DOHH2 (cell line): ENCODE data around the gene NAA10.
"Not testable (repeated sequence)": the region's sequence is repeated elsewhere in the genome, so short reads cannot be mapped to it uniquely, and the experiment has no call there.

Experiments
- H3F3A ChIP-seq: fragments of 200-600 bp; sonication (generic), shearing (Covaris generic); 2 replicates; pipeline ENCODE4 v1.6.0; 2016; ENCODE audit warnings: antibody characterized with exemption, mild to moderate bottlenecking; ENCODE audit not compliant: control insufficient read depth, insufficient read depth
- H3K27ac ChIP-seq: fragments of 200-600 bp; sonication (generic); 2 replicates; pipeline ENCODE4 v1.5.1; 2014; ENCODE audit warnings: low read depth, mild to moderate bottlenecking, low read length, moderate library complexity
- H3K27me3 ChIP-seq: fragments of 200-600 bp; sonication (generic); 2 replicates; pipeline ENCODE4 v1.6.1; 2014; ENCODE audit warnings: mild to moderate bottlenecking, low read length, mixed read lengths; ENCODE audit not compliant: control insufficient read depth
- H3K36me3 ChIP-seq: fragments of 200-600 bp; sonication (generic); 2 replicates; pipeline ENCODE4 v1.6.1; 2014; ENCODE audit warnings: mild to moderate bottlenecking, low read length, moderate library complexity, mixed read lengths; ENCODE audit not compliant: control insufficient read depth
- H3K4me1 ChIP-seq: fragments of 200-600 bp; sonication (generic); 2 replicates; pipeline ENCODE4 v1.6.1; 2014; ENCODE audit warnings: mild to moderate bottlenecking, low read length, mixed read lengths; ENCODE audit not compliant: control insufficient read depth
- H3K4me2 ChIP-seq: fragments of 200-600 bp; sonication (generic); 2 replicates; pipeline ENCODE4 v1.6.0; 2014; ENCODE audit warnings: mild to moderate bottlenecking, low read length, moderate library complexity
- H3K4me3 ChIP-seq: fragments of 200-600 bp; sonication (generic); 2 replicates; pipeline ENCODE4 v1.5.1; 2014; ENCODE audit warnings: mild to moderate bottlenecking, low read length, mixed read lengths
- H3K79me2 ChIP-seq: fragments of 200-600 bp; sonication (generic); 2 replicates; pipeline ENCODE4 v1.6.1; 2014; ENCODE audit warnings: mild to moderate bottlenecking, low read length, mixed read lengths; ENCODE audit not compliant: control insufficient read depth
- H3K9me2 ChIP-seq: fragments of 200-600 bp; sonication (generic); replicated peaks from 2 replicates; pipeline ENCODE4 v1.6.1; 2014; ENCODE audit warnings: mild to moderate bottlenecking, low read length, mixed read lengths; ENCODE audit not compliant: control insufficient read depth
- H3K9me3 ChIP-seq: fragments of 200-600 bp; sonication (generic); 2 replicates; pipeline ENCODE4 v1.6.1; 2014; ENCODE audit warnings: antibody characterized with exemption, low read length, mixed read lengths; ENCODE audit not compliant: control insufficient read depth, insufficient read depth
- H4K20me1 ChIP-seq: fragments of 200-600 bp; sonication (generic); 2 replicates; pipeline ENCODE4 v1.6.0; 2014; ENCODE audit warnings: low read depth, mild to moderate bottlenecking, antibody characterized with exemption, low read length, moderate library complexity; ENCODE audit not compliant: control insufficient read depth, insufficient read depth
- CTCF ChIP-seq: fragments of 200-600 bp; sonication (generic); IDR thresholded peaks from one replicate; pipeline ENCODE4 v1.5.1; 2014; ENCODE audit warnings: antibody characterized with exemption, mild to moderate bottlenecking, low read depth, low read length; ENCODE audit not compliant: poor library complexity, severe bottlenecking
- EZH2phosphoT487 ChIP-seq: fragments of 200-600 bp; sonication (generic); IDR thresholded peaks from 2 replicates; pipeline ENCODE4 v1.6.1; 2017; ENCODE audit warnings: borderline replicate concordance, mild to moderate bottlenecking, antibody characterized with exemption, low read length, moderate library complexity, mixed read lengths

NAA10 gene

DNA sequence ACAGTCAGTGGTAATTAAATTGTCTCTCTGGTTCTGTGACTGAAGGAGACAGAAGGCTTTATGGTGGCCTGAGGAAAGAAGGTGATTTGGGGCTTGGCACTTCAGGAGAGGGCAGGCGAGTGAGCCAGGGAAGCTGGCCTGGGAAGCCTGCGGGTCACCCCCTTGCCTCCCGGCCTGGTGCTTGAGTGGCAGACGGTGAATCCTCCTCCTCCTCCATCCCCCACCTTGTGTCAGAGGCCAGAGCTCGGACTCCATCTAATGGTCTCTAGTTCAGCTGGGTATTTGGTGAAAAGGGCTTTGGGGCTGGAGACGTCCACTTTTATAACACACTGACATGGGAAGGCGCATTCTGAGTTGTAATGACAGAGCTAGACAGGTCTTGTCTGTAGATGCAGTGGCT lies 46.4 kb upstream of the NAA10 start:
- Histone ChIP-seq H3K36me3 (no peaks in the 10 kb centered on the region), H3K4me2 (no peak overlapping the region), H4K20me1 (no peaks in the 10 kb centered on the region), H3K27me3 (no peaks in the 10 kb centered on the region), H3F3A (no peaks in the 10 kb centered on the region), H3K79me2 (no peaks in the 10 kb centered on the region), H3K27ac (no peak overlapping the region), H3K9me3 (no peaks in the 10 kb centered on the region), H3K9me2 (no peaks in the 10 kb centered on the region), H3K4me3 (no peak overlapping the region), H3K4me1 (peaks cover 20% of the 10 kb centered on the region)
- no peak for TF ChIP-seq CTCF
- TF ChIP-seq EZH2phosphoT487, result no peak

DNA sequence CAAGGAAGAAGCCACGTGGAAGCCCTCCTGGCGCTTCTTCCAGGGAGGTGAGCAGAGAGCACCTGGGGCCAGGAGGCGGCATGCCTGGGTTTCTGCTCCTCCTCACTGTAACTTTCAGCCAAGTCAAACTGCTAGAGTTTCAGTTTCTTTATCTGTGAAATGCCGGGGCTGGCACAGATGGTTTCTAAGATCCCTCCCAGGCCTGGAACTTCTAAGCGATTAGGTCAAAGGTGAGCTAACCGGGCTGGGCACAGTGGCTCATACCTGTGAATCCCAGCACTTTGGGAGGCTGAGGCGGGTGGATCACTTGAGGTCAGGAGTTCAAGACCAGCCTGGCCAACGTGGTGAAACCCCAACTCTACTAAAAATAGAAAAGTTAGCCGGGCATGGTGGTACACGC lies 45.6 kb upstream of the NAA10 start:
- H3K4me3 ChIP-seq, H3F3A ChIP-seq, H3K79me2 ChIP-seq, H4K20me1 ChIP-seq, H3K36me3 ChIP-seq, H3K27me3 ChIP-seq, H3K9me2 ChIP-seq, H3K27ac ChIP-seq, H3K4me2 ChIP-seq, H3K9me3 ChIP-seq: not testable (repeated sequence)
- H3K4me1 ChIP-seq, result peaks cover 18% of the 10 kb centered on the region

DNA sequence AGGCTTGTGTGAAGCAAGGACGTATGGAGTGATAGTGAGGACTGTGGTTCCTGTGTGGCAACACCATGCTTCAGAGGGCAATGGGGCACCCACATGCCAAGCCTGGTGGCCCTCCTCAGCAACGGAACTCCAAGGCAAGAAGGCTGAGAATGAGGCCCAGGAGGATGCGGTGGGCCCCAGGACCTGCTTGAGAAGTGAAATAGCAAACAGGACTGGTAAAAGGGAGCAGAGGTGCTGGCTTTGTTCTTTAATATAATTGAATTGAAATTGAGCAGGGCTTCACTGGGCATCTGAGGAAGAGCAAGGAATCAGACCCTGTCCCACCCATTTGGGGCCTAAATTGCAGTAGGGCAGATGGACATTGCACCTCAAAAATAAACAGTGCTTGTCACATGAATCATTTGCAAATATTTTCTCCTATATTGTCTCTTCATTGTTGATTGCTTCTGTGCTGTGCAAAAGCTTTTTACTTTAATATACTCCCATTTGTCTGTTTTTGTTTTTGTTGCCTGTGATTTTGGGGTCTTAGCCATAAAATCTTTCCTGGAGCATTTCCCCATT lies 40.0 kb upstream of the NAA10 start:
- Histone ChIP-seq H3K27ac (no peak overlapping the region), H3K9me2 (no peaks in the 10 kb centered on the region), H3K9me3 (no peaks in the 10 kb centered on the region), H3K4me3 (no peak overlapping the region), H3F3A (0 out of 2 replicates have a peak, but pooled peaks cover 3% of the 10 kb centered on the region), H3K36me3 (peaks cover 16% of the 10 kb centered on the region), H4K20me1 (no peaks in the 10 kb centered on the region), H3K27me3 (no peaks in the 10 kb centered on the region), H3K4me1 (peaks cover 16% of the 10 kb centered on the region), H3K4me2 (peak overlapping the region; percentile 91), H3K79me2 (peaks cover 37% of the 10 kb centered on the region)
- no peak for TF ChIP-seq EZH2phosphoT487
- no peak for TF ChIP-seq CTCF

GRCh38 chrX:153974003-153974725 lies 39.3 kb upstream of the NAA10 start:
- Histone ChIP-seq H3K4me2 (peak overlapping the region; percentile 91), H3K36me3 (peaks cover 23% of the 10 kb centered on the region), H3K9me2 (no peaks in the 10 kb centered on the region), H3K79me2 (peaks cover 44% of the 10 kb centered on the region), H4K20me1 (no peaks in the 10 kb centered on the region), H3K4me3 (peak overlapping the region; percentile 77), H3F3A (0 out of 2 replicates have a peak, but pooled peaks cover 3% of the 10 kb centered on the region), H3K4me1 (peaks cover 16% of the 10 kb centered on the region), H3K27ac (peak overlapping the region; percentile 94), H3K27me3 (no peaks in the 10 kb centered on the region), H3K9me3 (no peaks in the 10 kb centered on the region)
- TF ChIP-seq CTCF (no peak), EZH2phosphoT487 (no peak)
